ENCODE results near the gene APOBEC4. TPM values are rescaled to one million over a fixed set of nuclear protein-coding genes. Genes with fewer than 3 reads are reported as not detected.
"Not testable (repeated sequence)": the region's sequence is repeated elsewhere in the genome, so short reads cannot be mapped to it uniquely, and the experiment has no call there.

The APOBEC4 gene
- total RNA-seq, 1 donor from 2014 or later, result not detected

DNA sequence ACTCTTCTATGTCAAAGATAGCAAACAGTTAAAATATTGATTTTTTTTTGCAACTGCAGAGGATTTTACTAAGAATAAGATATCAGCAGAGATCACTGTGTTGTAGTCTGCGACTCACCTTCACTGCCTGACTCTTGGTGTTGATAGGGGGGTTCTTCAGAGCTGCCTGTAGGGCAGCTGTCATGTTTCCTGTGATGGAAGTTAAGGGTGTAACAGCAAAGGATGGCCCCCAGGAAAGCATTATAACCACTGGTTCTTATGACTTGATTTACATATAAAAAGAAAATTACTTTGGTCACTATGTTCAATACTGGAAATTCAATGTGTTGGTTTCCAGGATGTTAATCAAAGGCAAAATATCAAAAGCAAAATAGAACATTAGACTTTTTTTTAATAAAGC, 20.2 kb downstream of the APOBEC4 start:
- peak overlapping the region; percentile 95 for H3K27ac Mint-ChIP-seq (ENCODE audit: unreplicated experiment)
- no peaks in the 10 kb centered on the region for H3K9me3 Mint-ChIP-seq (ENCODE audit: unreplicated experiment)
- peaks cover 21% of the 10 kb centered on the region for H3K36me3 Mint-ChIP-seq (ENCODE audit: low read depth, unreplicated experiment)
- H3K4me1 Mint-ChIP-seq (ENCODE audit: unreplicated experiment), result peaks cover 34% of the 10 kb centered on the region
- peaks cover 5% of the 10 kb centered on the region for H3K27me3 Mint-ChIP-seq (ENCODE audit: unreplicated experiment)
- no peak for TF ChIP-seq CTCF (IDR thresholded peaks at IDR 0.05; ENCODE audit: unreplicated experiment)
- peak overlapping the region; percentile 99 for H3K4me3 Mint-ChIP-seq (ENCODE audit: unreplicated experiment)
- no peak for DNase-seq (ENCODE audit: low spot score)

DNA sequence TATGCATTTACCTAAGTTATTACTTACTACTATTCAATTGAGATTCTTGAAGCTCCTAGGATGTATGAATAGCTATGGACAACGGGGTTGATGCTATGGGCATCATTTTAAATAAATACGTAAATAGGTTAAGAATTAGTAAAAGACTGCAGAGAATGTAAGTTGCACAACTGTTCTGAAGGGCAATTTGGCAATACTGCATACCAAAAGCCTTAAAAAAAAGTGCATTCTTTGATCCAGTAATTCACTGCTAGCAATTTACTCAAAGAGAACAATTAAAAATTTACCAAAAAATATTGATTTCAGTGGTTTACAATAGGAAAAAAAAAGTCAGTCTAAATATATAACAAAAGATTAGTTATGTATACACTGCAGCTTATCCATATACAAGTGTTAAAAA, 21.0 kb downstream of the APOBEC4 start:
- TF ChIP-seq CTCF (IDR thresholded peaks at IDR 0.05; ENCODE audit: unreplicated experiment), result no peak
- H3K27ac Mint-ChIP-seq (ENCODE audit: unreplicated experiment), result no peak overlapping the region
- H3K9me3 Mint-ChIP-seq (ENCODE audit: unreplicated experiment), result no peaks in the 10 kb centered on the region
- no peak overlapping the region for H3K4me3 Mint-ChIP-seq (ENCODE audit: unreplicated experiment)
- peaks cover 5% of the 10 kb centered on the region for H3K27me3 Mint-ChIP-seq (ENCODE audit: unreplicated experiment)
- DNase-seq (ENCODE audit: low spot score), result no peak
- H3K4me1 Mint-ChIP-seq (ENCODE audit: unreplicated experiment), result peaks cover 37% of the 10 kb centered on the region
- H3K36me3 Mint-ChIP-seq (ENCODE audit: low read depth, unreplicated experiment), result peaks cover 21% of the 10 kb centered on the region

DNA sequence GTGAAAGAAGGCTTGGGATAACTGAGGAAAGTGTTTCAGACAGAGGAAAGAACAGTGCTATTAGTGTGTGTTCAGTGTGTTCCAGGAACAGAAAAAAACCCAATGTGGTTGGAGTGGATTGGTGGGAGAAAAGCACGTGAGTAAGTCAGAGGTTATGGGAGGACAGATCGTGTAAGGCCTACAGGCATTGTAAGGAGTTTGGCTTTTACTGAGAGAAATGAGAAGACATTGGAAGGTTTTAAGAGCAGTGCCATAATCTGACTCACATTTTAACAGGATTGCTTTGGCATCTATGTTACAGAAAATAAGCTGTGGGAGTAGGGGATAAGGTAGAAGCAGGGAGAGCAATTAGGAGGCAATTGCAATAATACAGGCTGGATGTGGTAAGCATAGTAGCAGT, 22.4 kb downstream of the APOBEC4 start:
- peak overlapping the region; percentile 8 for H3K4me3 Mint-ChIP-seq (ENCODE audit: unreplicated experiment)
- TF ChIP-seq CTCF (IDR thresholded peaks at IDR 0.05; ENCODE audit: unreplicated experiment), result no peak
- H3K4me1 Mint-ChIP-seq (ENCODE audit: unreplicated experiment), result peaks cover 29% of the 10 kb centered on the region
- H3K27me3 Mint-ChIP-seq (ENCODE audit: unreplicated experiment), result peaks cover 3% of the 10 kb centered on the region
- no peaks in the 10 kb centered on the region for H3K9me3 Mint-ChIP-seq (ENCODE audit: unreplicated experiment)
- H3K27ac Mint-ChIP-seq (ENCODE audit: unreplicated experiment), result peak overlapping the region; percentile 22
- no peak for DNase-seq (ENCODE audit: low spot score)
- peaks cover 21% of the 10 kb centered on the region for H3K36me3 Mint-ChIP-seq (ENCODE audit: low read depth, unreplicated experiment)

- Mint-ChIP-seq H3K36me3 (ENCODE audit: low read depth, unreplicated experiment) (peaks cover 21% of the 10 kb centered on the region), H3K4me1 (ENCODE audit: unreplicated experiment) (peaks cover 28% of the 10 kb centered on the region), H3K4me3 (ENCODE audit: unreplicated experiment) (peak overlapping the region; percentile 11), H3K9me3 (ENCODE audit: unreplicated experiment) (no peaks in the 10 kb centered on the region), H3K27ac (ENCODE audit: unreplicated experiment) (no peak overlapping the region), H3K27me3 (ENCODE audit: unreplicated experiment) (peaks cover 1% of the 10 kb centered on the region)
- TF ChIP-seq CTCF (IDR thresholded peaks at IDR 0.05; ENCODE audit: unreplicated experiment), result no peak
- no peak for DNase-seq (ENCODE audit: low spot score)
These were observed 24.6 kb downstream of the APOBEC4 start for GRCh38 chr1:183628537-183628936.

DNA sequence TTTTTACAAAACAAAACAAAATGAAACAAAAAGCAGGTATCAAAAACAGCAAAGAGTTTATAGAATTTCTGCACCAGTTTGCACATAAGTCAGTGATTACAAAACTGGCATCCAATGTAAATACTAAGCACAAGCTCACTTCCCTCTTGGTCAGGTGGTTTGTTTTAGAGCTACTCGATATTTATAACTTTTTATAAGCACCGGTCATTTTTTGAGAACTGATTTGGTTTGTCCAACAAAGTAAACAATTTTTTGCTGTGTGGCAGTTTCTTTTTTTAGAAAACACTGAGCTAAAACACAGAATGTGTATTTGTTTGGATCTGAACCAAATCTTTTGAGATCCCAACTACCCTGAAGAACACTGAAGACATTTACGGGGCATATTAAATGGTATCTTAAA, 26.9 kb downstream of the APOBEC4 start:
- not testable (repeated sequence) for H3K27me3 Mint-ChIP-seq (ENCODE audit: unreplicated experiment); DNase-seq (ENCODE audit: low spot score); H3K4me3 Mint-ChIP-seq (ENCODE audit: unreplicated experiment); H3K9me3 Mint-ChIP-seq (ENCODE audit: unreplicated experiment); H3K27ac Mint-ChIP-seq (ENCODE audit: unreplicated experiment)
- H3K36me3 Mint-ChIP-seq (ENCODE audit: low read depth, unreplicated experiment), result peaks cover 21% of the 10 kb centered on the region
- peaks cover 14% of the 10 kb centered on the region for H3K4me1 Mint-ChIP-seq (ENCODE audit: unreplicated experiment)

Data from endothelial cell (in vitro differentiated cells).